Body of pancreas (tissue), 4 donors: ENCODE results near the gene PCSK5. TPM values are rescaled to one million over a fixed set of nuclear protein-coding genes. Genes with fewer than 3 reads are reported as not detected.

Experiments used
- ATAC-seq: fragments of 150-250 bp; one replicate; pipeline ENCODE4 v1.9.1; 2016
- DNase-seq, 4 donors: peaks; one replicate each; pipeline ENCODE4 v3.0.0-alpha.2; 2019
- H3K27ac ChIP-seq, 4 donors: fragments of 200-600 bp; sonication (generic); 1 replicate in 3 of 4; 2 replicates in 1 of 4; pipeline versions ENCODE4 v1.5.1 to v1.6.1; 2016 to 2019; ENCODE audit warnings: mild to moderate bottlenecking in 1 of 4, mixed read lengths in 1 of 4, moderate library complexity in 1 of 4
- H3K27me3 ChIP-seq, 2 donors: fragments of 200-600 bp; sonication (generic); one replicate each; pipeline ENCODE4 v1.6.0; 2016; ENCODE audit warnings: mild to moderate bottlenecking in 1 of 2
- H3K36me3 ChIP-seq, 2 donors: fragments of 200-600 bp; sonication (generic); replicated peaks in 1 of 2; 2 replicates each; pipeline ENCODE4 v1.5.1; 2016; ENCODE audit warnings: low read depth in 2 of 2; ENCODE audit not compliant: insufficient read depth in 1 of 2
- H3K4me1 ChIP-seq: fragments of 200-600 bp; sonication (generic); one replicate; pipeline ENCODE4 v1.6.0; 2016
- H3K4me3 ChIP-seq, 2 donors: fragments of 200-600 bp; sonication (generic); 1 replicate in 1 of 2; 2 replicates in 1 of 2; pipeline ENCODE4 v1.5.1; 2016 to 2019
- H3K9me3 ChIP-seq, 3 donors: fragments of 200-600 bp; sonication (generic); 1 replicate in 2 of 3; 2 replicates in 1 of 3; pipeline ENCODE4 v1.5.1; 2016
- CTCF ChIP-seq, 7 experiments: fragments of 450-650 bp in 4 of 7; fragments of 200-600 bp in 3 of 7; sonication (generic) in 3 of 7; IDR thresholded peaks; one replicate each; pipeline ENCODE4 v1.5.1; 2016 to 2019; ENCODE audit warnings: antibody characterized with exemption in 7 of 7
- POLR2A ChIP-seq, 3 donors: fragments of 450-650 bp; IDR thresholded peaks; one replicate each; pipeline ENCODE4 v1.6.1; 2016; ENCODE audit warnings: antibody characterized with exemption in 3 of 3, mild to moderate bottlenecking in 2 of 3
- WGBS, 2 donors: methylation state at CpG; one replicate each; pipeline ENCODE4 v1.1.5; 2017; 5-methylcytosine and 5-hydroxymethylcytosine counted together
- intact Hi-C: fragments of 100-400 bp; cut with DNase I; formaldehyde crosslinking; loops from one replicate; pipeline ENCODE4 v1.15.1; 2023
- total RNA-seq, 2 donors: library from RNA; depleted of rRNA; stranded (reverse); fragments of >200 nt; gene quantifications; one replicate each; pipeline ENCODE4 v1.1.0, GENCODE V29; 2016

The PCSK5 gene
- total RNA-seq, 2 donors from 2014 or later, result 11.2 to 12.2 TPM

GRCh38 chr9:76143834-76144233 lies 253.4 kb downstream of the PCSK5 start:
- 71 to 93% methylated on average over 5 of the region's 5 CpGs for WGBS, 2 donors
- DNase-seq (no peak), ATAC-seq (no peak)
- H3K4me1 ChIP-seq, result no peaks in the 10 kb centered on the region
- H3K4me3 ChIP-seq, result no peak overlapping the region
- no peak overlapping the region for H3K27ac ChIP-seq
- intact Hi-C loops, result no loop called here
- no peaks in the 10 kb centered on the region for H3K36me3 ChIP-seq
- no peaks in the 10 kb centered on the region for H3K27me3 ChIP-seq
- TF ChIP-seq CTCF (IDR thresholded peaks at IDR 0.05), result no peak
- no peak for TF ChIP-seq POLR2A (IDR thresholded peaks at IDR 0.05)
- no peaks in the 10 kb centered on the region for H3K9me3 ChIP-seq

- Histone ChIP-seq H3K27me3 (no peaks in the 10 kb centered on the region), H3K27ac (no peak overlapping the region), H3K4me1 (no peaks in the 10 kb centered on the region), H3K36me3 (no peaks in the 10 kb centered on the region), H3K9me3 (no peaks in the 10 kb centered on the region), H3K4me3 (no peak overlapping the region)
- ATAC-seq (no peak), DNase-seq (no peak)
- no peak for TF ChIP-seq CTCF (IDR thresholded peaks at IDR 0.05)
- no peak for TF ChIP-seq POLR2A (IDR thresholded peaks at IDR 0.05)
- WGBS, 2 donors, result 90 to 91% methylated on average over 6 of the region's 6 CpGs
- intact Hi-C loops, result no loop called here
Measured at GRCh38 chr9:76150013-76150412, 259.5 kb downstream of the PCSK5 start.

GRCh38 chr9:76151267-76151666 lies 260.8 kb downstream of the PCSK5 start:
- 78 to 83% methylated on average over 5 of the region's 5 CpGs for WGBS, 2 donors
- no peaks in the 10 kb centered on the region for H3K27me3 ChIP-seq
- intact Hi-C loops, result no loop called here

GRCh38 chr9:76153339-76153738 lies 262.9 kb downstream of the PCSK5 start:
- 90 to 95% methylated on average over 6 of the region's 6 CpGs for WGBS, 2 donors
- intact Hi-C loops, result no loop called here
- no peaks in the 10 kb centered on the region for H3K9me3 ChIP-seq
- no peak for ATAC-seq
- TF ChIP-seq CTCF (IDR thresholded peaks at IDR 0.05) (no peak), POLR2A (IDR thresholded peaks at IDR 0.05) (no peak)
- no peaks in the 10 kb centered on the region for H3K36me3 ChIP-seq
- H3K27ac ChIP-seq, result no peak overlapping the region
- no peaks in the 10 kb centered on the region for H3K4me1 ChIP-seq
- H3K4me3 ChIP-seq, result no peak overlapping the region
- no peak for DNase-seq
- H3K27me3 ChIP-seq, result no peaks in the 10 kb centered on the region

More at GRCh38 chr9:76151267-76151666, 260.8 kb downstream of the PCSK5 start:
- H3K4me3 ChIP-seq, result no peak overlapping the region
- no peak for TF ChIP-seq POLR2A (IDR thresholded peaks at IDR 0.05)
- TF ChIP-seq CTCF (IDR thresholded peaks at IDR 0.05), result no peak
- H3K4me1 ChIP-seq, result no peaks in the 10 kb centered on the region
- DNase-seq, result no peak
- no peaks in the 10 kb centered on the region for H3K36me3 ChIP-seq
- no peak overlapping the region for H3K27ac ChIP-seq
- H3K9me3 ChIP-seq, result no peaks in the 10 kb centered on the region
- no peak for ATAC-seq

- no peak for TF ChIP-seq CTCF (IDR thresholded peaks at IDR 0.05)
- TF ChIP-seq POLR2A (IDR thresholded peaks at IDR 0.05), result no peak
- Histone ChIP-seq H3K4me1 (no peaks in the 10 kb centered on the region), H3K9me3 (no peaks in the 10 kb centered on the region), H3K4me3 (no peak overlapping the region), H3K27me3 (no peaks in the 10 kb centered on the region), H3K36me3 (no peaks in the 10 kb centered on the region), H3K27ac (no peak overlapping the region)
- no peak for DNase-seq
- ATAC-seq, result no peak
- intact Hi-C loops, result no loop called here
- 81 to 85% methylated on average over 8 of the region's 8 CpGs for WGBS, 2 donors
Measured at GRCh38 chr9:76153902-76154629, 263.6 kb downstream of the PCSK5 start.
